WTC11 (cell line): Measurements from ENCODE around the gene SCYL1.

ENCODE experiments used
- FOXK1 ChIP-seq: sonication (generic); formaldehyde crosslinking; IDR thresholded peaks from 2 replicates; pipeline ENCODE4 v1.8.0; 2022; ENCODE audit warnings: mild to moderate bottlenecking, moderate library complexity, missing genetic modification reagents
- IRF2 ChIP-seq: sonication (generic); formaldehyde crosslinking; IDR thresholded peaks from 2 replicates; pipeline ENCODE4 v1.8.0; 2022; ENCODE audit warnings: low read depth, missing genetic modification reagents, borderline replicate concordance
- JAZF1 ChIP-seq: fragments of 250-450 bp; sonication (Bioruptor Pico); IDR thresholded peaks from 2 replicates; pipeline ENCODE4 v1.9.0; 2021; ENCODE audit warnings: moderate library complexity, mild to moderate bottlenecking, inconsistent platforms
- JUN ChIP-seq: sonication (generic); formaldehyde crosslinking; IDR thresholded peaks from 2 replicates; pipeline ENCODE4 v1.8.0; 2023; ENCODE audit warnings: mild to moderate bottlenecking, missing genetic modification reagents
- NFYB ChIP-seq: sonication (generic); formaldehyde crosslinking; conservative IDR thresholded peaks from 2 replicates; pipeline ENCODE4 v1.8.0; 2022; ENCODE audit warnings: low read depth, missing genetic modification reagents
- SMAD3 ChIP-seq: sonication (generic); formaldehyde crosslinking; IDR thresholded peaks from 2 replicates; pipeline ENCODE4 v1.8.0; 2022; ENCODE audit warnings: missing genetic modification reagents, mild to moderate bottlenecking, borderline replicate concordance
- ZNF138 ChIP-seq: sonication (generic); formaldehyde crosslinking; conservative IDR thresholded peaks from 2 replicates; pipeline ENCODE4 v1.8.1; 2022; ENCODE audit warnings: mild to moderate bottlenecking, moderate library complexity, missing genetic modification reagents
- ZNF219 ChIP-seq: sonication (generic); formaldehyde crosslinking; IDR thresholded peaks from 2 replicates; pipeline ENCODE4 v1.8.0; 2023; ENCODE audit warnings: missing genetic modification reagents, mild to moderate bottlenecking, borderline replicate concordance
- TF ChIP-seq, protein P1 (sequence below): fragments of 200-600 bp; IDR thresholded peaks from 2 replicates; pipeline ENCODE4 v1.8.0; 2022; ENCODE audit warnings: antibody characterized with exemption
- TF ChIP-seq, protein P2 (sequence below): sonication (generic); formaldehyde crosslinking; IDR thresholded peaks from 2 replicates; pipeline ENCODE4 v1.8.0; 2022; ENCODE audit warnings: mild to moderate bottlenecking, missing genetic modification reagents
- TF ChIP-seq, protein P3 (sequence below): sonication (generic); formaldehyde crosslinking; IDR thresholded peaks from 2 replicates; pipeline ENCODE4 v1.8.0; 2022; ENCODE audit warnings: mild to moderate bottlenecking, missing genetic modification reagents
- TF ChIP-seq, protein P4 (sequence below): sonication (generic); formaldehyde crosslinking; IDR thresholded peaks from 2 replicates; pipeline ENCODE4 v1.8.1; 2023; ENCODE audit warnings: mild to moderate bottlenecking, missing genetic modification reagents, moderate library complexity
- TF ChIP-seq, protein P5 (sequence below): sonication (generic); formaldehyde crosslinking; IDR thresholded peaks from 2 replicates; pipeline ENCODE4 v1.8.1; 2022; ENCODE audit warnings: mild to moderate bottlenecking, moderate library complexity, missing genetic modification reagents
- TF ChIP-seq, protein P6 (sequence below): sonication (generic); formaldehyde crosslinking; IDR thresholded peaks from 2 replicates; pipeline ENCODE4 v1.8.1; 2022; ENCODE audit warnings: low read depth, missing genetic modification reagents, borderline replicate concordance

DNA sequence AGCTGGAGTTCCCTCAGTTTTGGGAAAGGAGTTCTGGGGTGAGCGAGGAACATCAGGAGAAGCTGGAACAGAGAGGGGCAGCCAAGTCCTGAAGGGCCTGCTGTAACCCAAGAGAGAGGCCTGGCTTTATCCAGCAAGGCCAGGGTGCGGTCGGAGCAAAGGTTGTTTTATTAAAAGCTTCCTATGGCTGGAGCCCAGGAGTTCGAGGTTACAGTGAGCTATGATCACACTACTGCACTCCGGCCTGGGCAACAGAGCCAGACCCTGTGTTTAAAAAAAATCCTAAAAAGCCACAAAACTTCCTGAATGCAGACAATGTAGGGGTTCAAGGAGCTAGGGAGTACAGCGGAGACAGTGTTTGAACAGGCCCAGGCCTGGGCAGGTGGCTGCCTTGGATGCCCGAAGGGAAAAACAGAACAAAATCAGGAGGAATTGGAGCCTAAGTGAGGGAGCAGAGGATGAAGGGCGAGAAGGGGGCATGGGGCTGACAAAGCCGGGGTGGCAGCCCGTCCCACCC lies 48.2 kb upstream of the SCYL1 start:
- TF ChIP-seq, protein P1, sequence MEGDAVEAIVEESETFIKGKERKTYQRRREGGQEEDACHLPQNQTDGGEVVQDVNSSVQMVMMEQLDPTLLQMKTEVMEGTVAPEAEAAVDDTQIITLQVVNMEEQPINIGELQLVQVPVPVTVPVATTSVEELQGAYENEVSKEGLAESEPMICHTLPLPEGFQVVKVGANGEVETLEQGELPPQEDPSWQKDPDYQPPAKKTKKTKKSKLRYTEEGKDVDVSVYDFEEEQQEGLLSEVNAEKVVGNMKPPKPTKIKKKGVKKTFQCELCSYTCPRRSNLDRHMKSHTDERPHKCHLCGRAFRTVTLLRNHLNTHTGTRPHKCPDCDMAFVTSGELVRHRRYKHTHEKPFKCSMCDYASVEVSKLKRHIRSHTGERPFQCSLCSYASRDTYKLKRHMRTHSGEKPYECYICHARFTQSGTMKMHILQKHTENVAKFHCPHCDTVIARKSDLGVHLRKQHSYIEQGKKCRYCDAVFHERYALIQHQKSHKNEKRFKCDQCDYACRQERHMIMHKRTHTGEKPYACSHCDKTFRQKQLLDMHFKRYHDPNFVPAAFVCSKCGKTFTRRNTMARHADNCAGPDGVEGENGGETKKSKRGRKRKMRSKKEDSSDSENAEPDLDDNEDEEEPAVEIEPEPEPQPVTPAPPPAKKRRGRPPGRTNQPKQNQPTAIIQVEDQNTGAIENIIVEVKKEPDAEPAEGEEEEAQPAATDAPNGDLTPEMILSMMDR, result no peak
- TF ChIP-seq, protein P2, sequence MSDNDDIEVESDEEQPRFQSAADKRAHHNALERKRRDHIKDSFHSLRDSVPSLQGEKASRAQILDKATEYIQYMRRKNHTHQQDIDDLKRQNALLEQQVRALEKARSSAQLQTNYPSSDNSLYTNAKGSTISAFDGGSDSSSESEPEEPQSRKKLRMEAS (CRISPR knock-in tag), result no peak
- TF ChIP-seq, protein P3, sequence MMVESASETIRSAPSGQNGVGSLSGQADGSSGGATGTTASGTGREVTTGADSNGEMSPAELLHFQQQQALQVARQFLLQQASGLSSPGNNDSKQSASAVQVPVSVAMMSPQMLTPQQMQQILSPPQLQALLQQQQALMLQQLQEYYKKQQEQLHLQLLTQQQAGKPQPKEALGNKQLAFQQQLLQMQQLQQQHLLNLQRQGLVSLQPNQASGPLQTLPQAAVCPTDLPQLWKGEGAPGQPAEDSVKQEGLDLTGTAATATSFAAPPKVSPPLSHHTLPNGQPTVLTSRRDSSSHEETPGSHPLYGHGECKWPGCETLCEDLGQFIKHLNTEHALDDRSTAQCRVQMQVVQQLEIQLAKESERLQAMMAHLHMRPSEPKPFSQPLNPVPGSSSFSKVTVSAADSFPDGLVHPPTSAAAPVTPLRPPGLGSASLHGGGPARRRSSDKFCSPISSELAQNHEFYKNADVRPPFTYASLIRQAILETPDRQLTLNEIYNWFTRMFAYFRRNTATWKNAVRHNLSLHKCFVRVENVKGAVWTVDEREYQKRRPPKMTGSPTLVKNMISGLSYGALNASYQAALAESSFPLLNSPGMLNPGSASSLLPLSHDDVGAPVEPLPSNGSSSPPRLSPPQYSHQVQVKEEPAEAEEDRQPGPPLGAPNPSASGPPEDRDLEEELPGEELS, result no peak
- no peak for TF ChIP-seq JUN
- TF ChIP-seq ZNF219 (CRISPR knock-in tag), result no peak
- TF ChIP-seq SMAD3, result no peak
- TF ChIP-seq, protein P4, sequence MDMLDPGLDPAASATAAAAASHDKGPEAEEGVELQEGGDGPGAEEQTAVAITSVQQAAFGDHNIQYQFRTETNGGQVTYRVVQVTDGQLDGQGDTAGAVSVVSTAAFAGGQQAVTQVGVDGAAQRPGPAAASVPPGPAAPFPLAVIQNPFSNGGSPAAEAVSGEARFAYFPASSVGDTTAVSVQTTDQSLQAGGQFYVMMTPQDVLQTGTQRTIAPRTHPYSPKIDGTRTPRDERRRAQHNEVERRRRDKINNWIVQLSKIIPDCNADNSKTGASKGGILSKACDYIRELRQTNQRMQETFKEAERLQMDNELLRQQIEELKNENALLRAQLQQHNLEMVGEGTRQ (CRISPR knock-in tag), result no peak
- no peak for TF ChIP-seq ZNF138 (CRISPR knock-in tag)
- TF ChIP-seq, protein P5, sequence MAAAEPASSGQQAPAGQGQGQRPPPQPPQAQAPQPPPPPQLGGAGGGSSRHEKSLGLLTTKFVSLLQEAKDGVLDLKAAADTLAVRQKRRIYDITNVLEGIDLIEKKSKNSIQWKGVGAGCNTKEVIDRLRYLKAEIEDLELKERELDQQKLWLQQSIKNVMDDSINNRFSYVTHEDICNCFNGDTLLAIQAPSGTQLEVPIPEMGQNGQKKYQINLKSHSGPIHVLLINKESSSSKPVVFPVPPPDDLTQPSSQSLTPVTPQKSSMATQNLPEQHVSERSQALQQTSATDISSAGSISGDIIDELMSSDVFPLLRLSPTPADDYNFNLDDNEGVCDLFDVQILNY (CRISPR knock-in tag), result no peak
- TF ChIP-seq JAZF1 (CRISPR knock-in tag), result no peak
- TF ChIP-seq FOXK1 (CRISPR knock-in tag), result no peak
- TF ChIP-seq, protein P6, sequence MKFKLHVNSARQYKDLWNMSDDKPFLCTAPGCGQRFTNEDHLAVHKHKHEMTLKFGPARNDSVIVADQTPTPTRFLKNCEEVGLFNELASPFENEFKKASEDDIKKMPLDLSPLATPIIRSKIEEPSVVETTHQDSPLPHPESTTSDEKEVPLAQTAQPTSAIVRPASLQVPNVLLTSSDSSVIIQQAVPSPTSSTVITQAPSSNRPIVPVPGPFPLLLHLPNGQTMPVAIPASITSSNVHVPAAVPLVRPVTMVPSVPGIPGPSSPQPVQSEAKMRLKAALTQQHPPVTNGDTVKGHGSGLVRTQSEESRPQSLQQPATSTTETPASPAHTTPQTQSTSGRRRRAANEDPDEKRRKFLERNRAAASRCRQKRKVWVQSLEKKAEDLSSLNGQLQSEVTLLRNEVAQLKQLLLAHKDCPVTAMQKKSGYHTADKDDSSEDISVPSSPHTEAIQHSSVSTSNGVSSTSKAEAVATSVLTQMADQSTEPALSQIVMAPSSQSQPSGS (CRISPR knock-in tag), result no peak
- no peak for TF ChIP-seq IRF2 (CRISPR knock-in tag)
- TF ChIP-seq NFYB, result no peak
